VCaP (cell line): ENCODE measurements around the gene OR2L8.

Experiments
- H3K27ac ChIP-seq: fragments of 450-650 bp; 2 replicates; pipeline ENCODE4 v1.5.1; 2017
- CTCF ChIP-seq: fragments of 450-650 bp; conservative IDR thresholded peaks from 2 replicates; pipeline ENCODE4 v1.5.1; 2017; ENCODE audit warnings: mild to moderate bottlenecking, moderate library complexity

The OR2L8 gene

GRCh38 chr1:247992986-247993385 lies 44.3 kb downstream of the OR2L8 start:
- TF ChIP-seq CTCF: no peak
- H3K27ac ChIP-seq: no peak overlapping the region

- TF ChIP-seq CTCF: no peak
- no peak overlapping the region for H3K27ac ChIP-seq
These were observed 50.2 kb downstream of the OR2L8 start for GRCh38 chr1:247998811-247999210.
